HepG2 (cell line): ENCODE data around the gene MAB21L4. TPM values are rescaled to one million over a fixed set of nuclear protein-coding genes. Genes with fewer than 3 reads are reported as not detected.

Experiments
- AGO2 ChIP-seq: fragments of 200-400 bp; formaldehyde crosslinking; optimal IDR thresholded peaks from 2 replicates; pipeline ENCODE3; 2017; ENCODE audit warnings: mild to moderate bottlenecking, low read depth, low read length, moderate library complexity
- CREM ChIP-seq, 2 experiments: sonication (generic) in 1 of 2; formaldehyde crosslinking in 1 of 2; IDR thresholded peaks; 2 replicates each; pipeline versions ENCODE4 v1.4.0 to v1.6.1; 2016 to 2020; ENCODE audit warnings: antibody characterized with exemption in 1 of 2, mild to moderate bottlenecking in 1 of 2, missing genetic modification reagents in 1 of 2
- HNRNPUL1 ChIP-seq: fragments of 200-400 bp; formaldehyde crosslinking; IDR thresholded peaks from 2 replicates; pipeline ENCODE4 v1.6.1; 2017; ENCODE audit warnings: low read depth, mild to moderate bottlenecking, low read length, moderate library complexity
- MTERF4 ChIP-seq: sonication (generic); formaldehyde crosslinking; IDR thresholded peaks from 2 replicates; pipeline ENCODE4 v1.8.0; 2023; ENCODE audit warnings: mild to moderate bottlenecking, missing genetic modification reagents
- MXD4 ChIP-seq: IDR thresholded peaks from 2 replicates; pipeline ENCODE4 v1.6.1; 2016; ENCODE audit warnings: mild to moderate bottlenecking, missing biosample characterization, missing genetic modification reagents
- NAIF1 ChIP-seq: sonication (generic); formaldehyde crosslinking; IDR thresholded peaks from 2 replicates; pipeline ENCODE4 v1.5.0; 2020; ENCODE audit warnings: mild to moderate bottlenecking, missing genetic modification reagents, borderline replicate concordance
- NFE2 ChIP-seq: sonication (generic); formaldehyde crosslinking; IDR thresholded peaks from 2 replicates; pipeline ENCODE4 v1.4.0; 2020; ENCODE audit warnings: missing genetic modification reagents
- POLR2AphosphoS2 ChIP-seq: IDR thresholded peaks from 2 replicates; pipeline ENCODE4 v1.6.1; 2011; ENCODE audit warnings: low read depth, low read length, improper control_type of control experiment
- RBM39 ChIP-seq: fragments of 200-400 bp; formaldehyde crosslinking; IDR thresholded peaks from one replicate; pipeline ENCODE4 v1.6.1; 2018; ENCODE audit warnings: antibody characterized with exemption, mild to moderate bottlenecking, low read depth, low read length; ENCODE audit not compliant: poor library complexity, severe bottlenecking
- RFX3 ChIP-seq: IDR thresholded peaks from 2 replicates; pipeline ENCODE4 v1.6.1; 2016; ENCODE audit warnings: missing biosample characterization, missing genetic modification reagents
- SAP130 ChIP-seq: IDR thresholded peaks from 2 replicates; pipeline ENCODE4 v1.6.1; 2016; ENCODE audit warnings: low read depth
- ZBTB14 ChIP-seq: sonication (generic); formaldehyde crosslinking; IDR thresholded peaks from 2 replicates; pipeline ENCODE4 v1.4.0; 2020; ENCODE audit warnings: missing genetic modification reagents
- ZNF10 ChIP-seq: sonication (generic); formaldehyde crosslinking; IDR thresholded peaks from 2 replicates; pipeline ENCODE4 v1.4.0; 2020; ENCODE audit warnings: mild to moderate bottlenecking, low read depth, missing genetic modification reagents, borderline replicate concordance
- ZNF224 ChIP-seq: sonication (generic); formaldehyde crosslinking; IDR thresholded peaks from 2 replicates; pipeline ENCODE4 v1.5.0; 2020; ENCODE audit warnings: mild to moderate bottlenecking, missing genetic modification reagents
- ZNF367 ChIP-seq: sonication (generic); formaldehyde crosslinking; IDR thresholded peaks from 2 replicates; pipeline ENCODE4 v1.4.0; 2020; ENCODE audit warnings: missing genetic modification reagents, borderline replicate concordance
- ZNF503 ChIP-seq: sonication (generic); formaldehyde crosslinking; IDR thresholded peaks from 2 replicates; pipeline ENCODE4 v1.4.0; 2020; ENCODE audit warnings: missing genetic modification reagents
- ZNF513 ChIP-seq: sonication (generic); formaldehyde crosslinking; conservative IDR thresholded peaks from 2 replicates; pipeline ENCODE4 v1.5.0; 2020; ENCODE audit warnings: missing genetic modification reagents
- ZNF577 ChIP-seq: sonication (generic); formaldehyde crosslinking; IDR thresholded peaks from 2 replicates; pipeline ENCODE4 v1.4.0; 2020; ENCODE audit warnings: mild to moderate bottlenecking, low read depth, missing genetic modification reagents, borderline replicate concordance
- ZNF704 ChIP-seq: sonication (generic); formaldehyde crosslinking; IDR thresholded peaks from 2 replicates; pipeline ENCODE4 v1.8.1; 2023; ENCODE audit warnings: mild to moderate bottlenecking, inconsistent platforms, moderate library complexity, missing genetic modification reagents, borderline replicate concordance
- ZNF768 ChIP-seq: sonication (generic); formaldehyde crosslinking; IDR thresholded peaks from 2 replicates; pipeline ENCODE4 v1.4.0; 2020; ENCODE audit warnings: missing genetic modification reagents
- ZNF841 ChIP-seq: sonication (generic); formaldehyde crosslinking; IDR thresholded peaks from 2 replicates; pipeline ENCODE4 v1.8.1; 2023; ENCODE audit warnings: missing genetic modification reagents, borderline replicate concordance
- polyA plus RNA-seq, 8 experiments: library from polyadenylated mRNA; depleted of rRNA in 3 of 8; stranded (reverse) in 7 of 8; unstranded in 1 of 8; fragments of >200 nt; fragmentation: Illumina TruSeq in 4 of 8; extraction: Trizol in 4 of 8; gene quantifications; 2 replicates each; pipeline versions ENCODE4 v1.2.1 to v1.2.3, GENCODE V29; 2011 to 2016; ENCODE audit warnings: low read depth in 4 of 8, missing spikeins in 1 of 8, mixed read lengths in 1 of 8; ENCODE audit not compliant: insufficient read depth in 1 of 8
- total RNA-seq, 5 experiments: library from RNA; depleted of rRNA; stranded (reverse); fragments of >200 nt; fragmentation: Illumina TruSeq; extraction: Trizol; gene quantifications; 2 replicates each; pipeline ENCODE4 v1.2.3, GENCODE V29; 2016; ENCODE audit warnings: low read depth in 1 of 5

Gene MAB21L4
- total and polyA plus RNA-seq, 2 of the 13 experiments (the other 11 are each of a cell fraction or from before 2014, with no cell fraction given): 3.0 to 14.0 TPM

GRCh38 chr2:240851078-240851991 lies 44.6 kb downstream of the MAB21L4 start (continued):
- TF ChIP-seq CREM (IDR thresholded peaks at IDR 0.05): no peak
- no peak for TF ChIP-seq CREM (CRISPR knock-in tag; IDR thresholded peaks at IDR 0.05)
- TF ChIP-seq MXD4 (CRISPR knock-in tag): peak; percentile 63; the same call in 1 of the 2 replicates
- TF ChIP-seq ZNF367 (CRISPR knock-in tag): no peak
- no peak for TF ChIP-seq ZNF841 (CRISPR knock-in tag)
- no peak for TF ChIP-seq ZNF224
- TF ChIP-seq ZNF577 (CRISPR knock-in tag): no peak
- no peak for TF ChIP-seq POLR2AphosphoS2
- TF ChIP-seq NFE2 (CRISPR knock-in tag): no peak
- no peak for TF ChIP-seq RFX3 (CRISPR knock-in tag)
- no peak for TF ChIP-seq RBM39
- no peak for TF ChIP-seq HNRNPUL1
- TF ChIP-seq ZNF704: no peak
- no peak for TF ChIP-seq ZNF513 (CRISPR knock-in tag)
- TF ChIP-seq ZNF10 (CRISPR knock-in tag): no peak
- no peak for TF ChIP-seq AGO2
- no peak for TF ChIP-seq ZBTB14 (CRISPR knock-in tag)
- no peak for TF ChIP-seq NAIF1 (CRISPR knock-in tag)
- TF ChIP-seq ZNF503 (CRISPR knock-in tag): no peak
- peak; percentile 64 for TF ChIP-seq SAP130
- peak; percentile 26; the same call in 1 of the 2 replicates for TF ChIP-seq ZNF768 (CRISPR knock-in tag)
- TF ChIP-seq MTERF4 (CRISPR knock-in tag): no peak; the same call in 1 of the 2 replicates
